IMR-90 (cell line): Measurements from ENCODE around the gene PTPRN2. TPM values are rescaled to one million over a fixed set of nuclear protein-coding genes. Genes with fewer than 3 reads are reported as not detected.

Source experiments
- ATAC-seq: fragments of 200-7000 bp; cut with Tn5 transposase; 2 replicates; pipeline ENCODE4 v1.9.1; 2020; ENCODE audit warnings: low read depth, mild to moderate bottlenecking, moderate library complexity
- BruUV-seq: library from RNA; stranded (reverse); fragments of 400-500 nt; replicated peaks from 2 replicates; lab custom pipeline; 2021; lab: Mats Ljungman, UMichigan
- CTCF ChIA-PET: fragments of 300-600 bp; formaldehyde crosslinking; extraction: SDS; loops from one replicate; lab custom pipeline; 2021; ENCODE audit warnings: antibody characterized with exemption; lab: Yijun Ruan, JAX
- POLR2A ChIA-PET: fragments of 300-600 bp; sonication (Branson Sonifier 250); formaldehyde crosslinking; loops from one replicate; lab custom pipeline; 2022; ENCODE audit warnings: antibody characterized with exemption; ENCODE audit not compliant: unreplicated experiment; lab: Charles Lee
- DNase-seq: peaks from one replicate; pipeline ENCODE4 v3.0.0; 2013
- H2AFZ ChIP-seq: replicated peaks from 2 replicates; pipeline ENCODE3; 2013; ENCODE audit warnings: low read length, mild to moderate bottlenecking; ENCODE audit not compliant: poor library complexity
- H2AK5ac ChIP-seq: 2 replicates; pipeline ENCODE4 v1.6.1; 2013; ENCODE audit warnings: low read depth, low read length, inconsistent platforms
- H2AK9ac ChIP-seq: replicated peaks from 2 replicates; pipeline ENCODE3; 2013; ENCODE audit warnings: mild to moderate bottlenecking, low read depth, low read length, moderate library complexity; ENCODE audit not compliant: poor library complexity
- H2BK120ac ChIP-seq: 2 replicates; pipeline ENCODE4 v1.6.1; 2013; ENCODE audit warnings: low read depth, low read length, inconsistent platforms
- H2BK15ac ChIP-seq: 3 replicates; pipeline ENCODE4 v1.6.1; 2013; ENCODE audit warnings: low read depth, low read length, inconsistent platforms
- H2BK20ac ChIP-seq: 2 replicates; pipeline ENCODE4 v1.6.1; 2013; ENCODE audit warnings: low read depth, mild to moderate bottlenecking, inconsistent platforms, low read length, moderate library complexity
- H2BK5ac ChIP-seq: 2 replicates; pipeline ENCODE4 v1.6.1; 2013; ENCODE audit warnings: mild to moderate bottlenecking, low read depth, low read length, inconsistent platforms; ENCODE audit not compliant: poor library complexity, severe bottlenecking
- H3K14ac ChIP-seq: replicated peaks from 2 replicates; pipeline ENCODE4 v1.6.1; 2013; ENCODE audit warnings: low read depth, low read length, inconsistent platforms
- H3K18ac ChIP-seq: 2 replicates; pipeline ENCODE4 v1.6.1; 2013; ENCODE audit warnings: low read depth, low read length, control low read depth
- H3K23ac ChIP-seq: 2 replicates; pipeline ENCODE4 v1.6.1; 2013; ENCODE audit warnings: low read depth, low read length, inconsistent platforms
- H3K27ac ChIP-seq: 2 replicates; pipeline ENCODE4 v1.5.1; 2013; ENCODE audit warnings: mild to moderate bottlenecking, control low read depth, low read length; ENCODE audit not compliant: insufficient read depth
- H3K27me3 ChIP-seq: 2 replicates; pipeline ENCODE4 v1.6.1; 2013; ENCODE audit warnings: low read length; ENCODE audit not compliant: control insufficient read depth, insufficient read depth
- H3K36me3 ChIP-seq: 2 replicates; pipeline ENCODE4 v1.6.1; 2013; ENCODE audit warnings: low read length, mixed read lengths; ENCODE audit not compliant: control insufficient read depth, insufficient read depth
- H3K4ac ChIP-seq: 2 replicates; pipeline ENCODE4 v1.6.1; 2013; ENCODE audit warnings: low read depth, low read length, inconsistent platforms
- H3K4me1 ChIP-seq: 2 replicates; pipeline ENCODE4 v1.6.1; 2013; ENCODE audit warnings: low read length, mixed read lengths; ENCODE audit not compliant: control insufficient read depth, insufficient read depth
- H3K4me2 ChIP-seq: 2 replicates; pipeline ENCODE4 v1.6.1; 2013; ENCODE audit warnings: low read depth, mild to moderate bottlenecking, control low read depth, low read length, moderate library complexity
- H3K4me3 ChIP-seq: 2 replicates; pipeline ENCODE4 v1.5.1; 2013; ENCODE audit warnings: low read depth, mild to moderate bottlenecking, control low read depth, low read length, moderate library complexity; ENCODE audit not compliant: insufficient read depth
- H3K56ac ChIP-seq: 2 replicates; pipeline ENCODE4 v1.6.1; 2013; ENCODE audit warnings: low read length, inconsistent platforms; ENCODE audit not compliant: insufficient read depth; ENCODE audit errors: extremely low read depth
- H3K79me1 ChIP-seq, 2 experiments: 2 replicates each; pipeline ENCODE4 v1.6.1; 2013; ENCODE audit warnings: low read length in 2 of 2, inconsistent platforms in 1 of 2, low read depth in 1 of 2
- H3K9ac ChIP-seq: 2 replicates; pipeline ENCODE4 v1.6.1; 2013; ENCODE audit warnings: low read depth, low read length, control low read depth
- H3K9me1 ChIP-seq: 2 replicates; pipeline ENCODE4 v1.6.1; 2013; ENCODE audit warnings: low read length, inconsistent platforms; ENCODE audit not compliant: insufficient read depth
- H3K9me3 ChIP-seq: 2 replicates; pipeline ENCODE4 v1.6.1; 2013; ENCODE audit warnings: low read length; ENCODE audit not compliant: control insufficient read depth, insufficient read depth
- H4K20me1 ChIP-seq: 2 replicates; pipeline ENCODE4 v1.6.1; 2013; ENCODE audit warnings: low read length, inconsistent platforms; ENCODE audit not compliant: insufficient read depth
- H4K5ac ChIP-seq: 2 replicates; pipeline ENCODE4 v1.6.1; 2013; ENCODE audit warnings: mild to moderate bottlenecking, low read depth, low read length, control low read depth
- H4K8ac ChIP-seq, 2 experiments: 2 replicates each; pipeline ENCODE4 v1.6.1; 2013; ENCODE audit warnings: low read depth in 2 of 2, low read length in 2 of 2, control low read depth in 1 of 2, inconsistent platforms in 1 of 2
- H4K91ac ChIP-seq: 2 replicates; pipeline ENCODE4 v1.6.1; 2013; ENCODE audit warnings: low read depth, low read length, inconsistent platforms; ENCODE audit not compliant: insufficient read depth
- BHLHE40 ChIP-seq: fragments of 150-350 bp; IDR thresholded peaks from 2 replicates; pipeline ENCODE4 v1.6.1; 2016; ENCODE audit warnings: mild to moderate bottlenecking, low read depth, low read length
- MAZ ChIP-seq: IDR thresholded peaks from 2 replicates; pipeline ENCODE4 v1.6.1; 2012; ENCODE audit warnings: low read depth, mild to moderate bottlenecking, low read length, improper control_type of control experiment, moderate library complexity, borderline replicate concordance
- RAD21 ChIP-seq: IDR thresholded peaks from 2 replicates; pipeline ENCODE4 v1.6.1; 2012; ENCODE audit warnings: low read length, improper control_type of control experiment
- SMC3 ChIP-seq: fragments of 150-350 bp; IDR thresholded peaks from 2 replicates; pipeline ENCODE4 v1.6.1; 2016; ENCODE audit warnings: low read depth, mild to moderate bottlenecking, antibody characterized with exemption, low read length, moderate library complexity
- WGBS, 2 experiments: methylation state at CpG; one replicate each; pipeline versions ENCODE4 v1.1.5 to v1.1.7; 2013; ENCODE audit warnings: missing lambda C conversion rate in 2 of 2; ENCODE audit not compliant: insufficient read length in 1 of 2; ENCODE audit errors: extremely low coverage in 2 of 2; 5-methylcytosine and 5-hydroxymethylcytosine counted together
- dilution Hi-C: fragments of 300-500 bp; cut with HindIII; formaldehyde crosslinking; loops from one replicate; pipeline ENCODE4 v1.14.3; 2018; ENCODE audit warnings: low sequenced_read_pairs; ENCODE audit not compliant: unreplicated experiment
- in situ Hi-C: fragments of 300-500 bp; cut with MboI; formaldehyde crosslinking; loops from 3 replicates; pipeline ENCODE4 v1.14.3; 2019; ENCODE audit warnings: low sequenced_read_pairs, inconsistent platforms, mixed read lengths
- intact Hi-C: fragments of 100-400 bp; cut with micrococcal nuclease; formaldehyde crosslinking; loops from 2 replicates; pipeline ENCODE4 v1.10.0; 2022
- polyA plus RNA-seq, 3 experiments: library from polyadenylated mRNA; depleted of rRNA; stranded (reverse); fragments of >200 nt; gene quantifications; 2 replicates each; pipeline ENCODE4 v1.2.3, GENCODE V29; 2012; ENCODE audit warnings: low replicate concordance in 1 of 3
- total RNA-seq: library from RNA; depleted of rRNA; stranded (reverse); fragments of >200 nt; gene quantifications from 2 replicates; pipeline ENCODE4 v1.2.3, GENCODE V29; 2012
- TF ChIP-seq, protein P1 (sequence below): fragments of 150-350 bp; IDR thresholded peaks from 2 replicates; pipeline ENCODE4 v1.6.1; 2016; ENCODE audit warnings: low read depth, mild to moderate bottlenecking, low read length, moderate library complexity, borderline replicate concordance

Gene PTPRN2
- total and polyA plus RNA-seq, 2 of the 4 experiments (the other 2 are of a cell fraction): 0.03 TPM; not detected in 1

GRCh38 chr7:157775021-157775559 lies 812.5 kb downstream of the PTPRN2 start:
- Histone ChIP-seq H3K36me3 (no peaks in the 10 kb centered on the region), H2BK15ac (no peak overlapping the region), H2AK5ac (no peak overlapping the region), H3K14ac (no peak overlapping the region), H3K56ac (no peak overlapping the region), H3K79me1 (no peaks in the 10 kb centered on the region), H3K27ac (no peak overlapping the region), H3K27me3 (no peaks in the 10 kb centered on the region), H4K20me1 (no peaks in the 10 kb centered on the region), H4K5ac (no peak overlapping the region), H3K4ac (no peak overlapping the region), H3K4me1 (no peaks in the 10 kb centered on the region), H3K4me3 (no peak overlapping the region), H2BK5ac (no peak overlapping the region), H3K18ac (no peak overlapping the region), H3K23ac (no peak overlapping the region), H4K8ac (no peak overlapping the region), H2AK9ac (no peak overlapping the region), H3K9me1 (no peaks in the 10 kb centered on the region), H3K9me3 (peaks cover 75% of the 10 kb centered on the region), H2BK120ac (no peak overlapping the region), H3K9ac (no peak overlapping the region), H2BK20ac (no peak overlapping the region), H3K4me2 (no peak overlapping the region), H4K91ac (no peak overlapping the region), H2AFZ (no peak overlapping the region)
- 80% methylated on average over 16 of the region's 25 CpGs; no CpG with 5 or more reads in 1 of the 2 experiments for WGBS, 2 experiments
- CTCF ChIA-PET: no interaction called here
- no TSS peak for BruUV-seq
- dilution Hi-C loops (no loop called here), in situ Hi-C loops (no loop called here), intact Hi-C loops (no loop called here)
- POLR2A ChIA-PET: no interaction called here
- TF ChIP-seq, protein P1, sequence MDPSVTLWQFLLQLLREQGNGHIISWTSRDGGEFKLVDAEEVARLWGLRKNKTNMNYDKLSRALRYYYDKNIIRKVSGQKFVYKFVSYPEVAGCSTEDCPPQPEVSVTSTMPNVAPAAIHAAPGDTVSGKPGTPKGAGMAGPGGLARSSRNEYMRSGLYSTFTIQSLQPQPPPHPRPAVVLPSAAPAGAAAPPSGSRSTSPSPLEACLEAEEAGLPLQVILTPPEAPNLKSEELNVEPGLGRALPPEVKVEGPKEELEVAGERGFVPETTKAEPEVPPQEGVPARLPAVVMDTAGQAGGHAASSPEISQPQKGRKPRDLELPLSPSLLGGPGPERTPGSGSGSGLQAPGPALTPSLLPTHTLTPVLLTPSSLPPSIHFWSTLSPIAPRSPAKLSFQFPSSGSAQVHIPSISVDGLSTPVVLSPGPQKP: no peak
- TF ChIP-seq SMC3 (no peak), BHLHE40 (no peak), MAZ (no peak), RAD21 (no peak)
- ATAC-seq (no peak), DNase-seq (no peak)
